Keratinocyte (primary cell): ENCODE data around the gene CASZ1. TPM values are rescaled to one million over a fixed set of nuclear protein-coding genes. Genes with fewer than 3 reads are reported as not detected.

Experiments used
- DNase-seq: peaks from one replicate; pipeline ENCODE4 v3.0.0-alpha.2; 2011; ENCODE audit warnings: low read depth, missing footprints, low spot score
- FAIRE-seq: peaks from 2 replicates; lab custom pipeline; 2011; peaks lifted over from hg19 to GRCh38; lab: Jason Lieb, UNC
- H2AFZ ChIP-seq: 2 replicates; pipeline ENCODE4 v1.6.0; 2012; ENCODE audit warnings: low read length, control low read depth, inconsistent platforms; ENCODE audit not compliant: control insufficient read depth
- H3K27ac ChIP-seq: 2 replicates; pipeline ENCODE4 v1.5.1; 2011; ENCODE audit warnings: low read length; ENCODE audit not compliant: control insufficient read depth, insufficient read depth
- H3K27me3 ChIP-seq: 3 replicates; pipeline ENCODE4 v1.6.0; 2011; ENCODE audit warnings: low read length; ENCODE audit not compliant: control insufficient read depth, insufficient read depth; ENCODE audit errors: extremely low read depth
- H3K36me3 ChIP-seq, 2 experiments: 2 replicates in 1 of 2; 3 replicates in 1 of 2; pipeline ENCODE4 v1.5.1; 2011; ENCODE audit warnings: low read length in 2 of 2, mild to moderate bottlenecking in 1 of 2; ENCODE audit not compliant: control insufficient read depth in 2 of 2, insufficient read depth in 2 of 2; ENCODE audit errors: extremely low read depth in 1 of 2
- H3K4me1 ChIP-seq: 3 replicates; pipeline ENCODE4 v1.5.1; 2011; ENCODE audit warnings: low read length; ENCODE audit not compliant: control insufficient read depth, insufficient read depth; ENCODE audit errors: extremely low read depth
- H3K4me2 ChIP-seq: 3 replicates; pipeline ENCODE4 v1.6.0; 2011; ENCODE audit warnings: low read depth, low read length; ENCODE audit not compliant: control insufficient read depth, insufficient read depth; ENCODE audit errors: extremely low read depth
- H3K4me3 ChIP-seq, 3 experiments: fragments of 200-600 bp in 1 of 3; sonication (generic) in 1 of 3; 2 replicates in 2 of 3; 3 replicates in 1 of 3; pipeline ENCODE4 v1.5.1; 2011 to 2016; ENCODE audit warnings: low read length in 3 of 3, mild to moderate bottlenecking in 3 of 3, control low read depth in 2 of 3, inconsistent platforms in 1 of 3, low read depth in 1 of 3, mixed read lengths in 1 of 3, mixed run types in 1 of 3, moderate library complexity in 1 of 3; ENCODE audit not compliant: control insufficient read depth in 2 of 3, insufficient read depth in 2 of 3; ENCODE audit errors: extremely low read depth in 1 of 3
- H3K79me2 ChIP-seq: 2 replicates; pipeline ENCODE4 v1.6.0; 2012; ENCODE audit warnings: low read length; ENCODE audit not compliant: control insufficient read depth, insufficient read depth
- H3K9ac ChIP-seq: 3 replicates; pipeline ENCODE4 v1.6.0; 2011; ENCODE audit warnings: low read length; ENCODE audit not compliant: control insufficient read depth, insufficient read depth; ENCODE audit errors: extremely low read depth
- H3K9me1 ChIP-seq: 3 replicates; pipeline ENCODE4 v1.6.0; 2011; ENCODE audit warnings: low read length; ENCODE audit not compliant: control insufficient read depth, insufficient read depth; ENCODE audit errors: extremely low read depth
- H3K9me3 ChIP-seq: 2 replicates; pipeline ENCODE4 v1.5.1; 2012; ENCODE audit warnings: low read depth, low read length; ENCODE audit not compliant: control insufficient read depth
- H4K20me1 ChIP-seq: 3 replicates; pipeline ENCODE4 v1.6.0; 2011; ENCODE audit warnings: low read length; ENCODE audit not compliant: control insufficient read depth, insufficient read depth; ENCODE audit errors: extremely low read depth
- CTCF ChIP-seq, 3 experiments: IDR thresholded peaks in 1 of 3; conservative IDR thresholded peaks in 1 of 3; optimal IDR thresholded peaks in 1 of 3; 2 replicates in 2 of 3; 3 replicates in 1 of 3; pipeline versions ENCODE3 to v1.5.1; 2011; ENCODE audit warnings: low read length in 3 of 3, mild to moderate bottlenecking in 3 of 3, moderate library complexity in 2 of 3, control low read depth in 1 of 3, inconsistent platforms in 1 of 3; ENCODE audit not compliant: insufficient read depth in 2 of 3; ENCODE audit errors: extremely low read depth in 1 of 3
- EZH2 ChIP-seq: IDR thresholded peaks from one replicate; pipeline ENCODE4 v1.6.1; 2012; ENCODE audit warnings: inconsistent platforms, mild to moderate bottlenecking, low read length, moderate library complexity
- dilution Hi-C: fragments of 300-500 bp; cut with MboI; formaldehyde crosslinking; loops from one replicate; pipeline ENCODE4 v1.7.0; 2020; ENCODE audit warnings: low sequenced_read_pairs; ENCODE audit not compliant: extremely low pct_ligation_motif_present
- polyA plus RNA-seq, 5 experiments: library from polyadenylated mRNA; depleted of rRNA in 3 of 5; stranded (reverse) in 3 of 5; stranded (forward) in 1 of 5; unstranded in 1 of 5; fragments of >200 nt; gene quantifications; 1 replicate in 1 of 5; 2 replicates in 3 of 5; 3 replicates in 1 of 5; pipeline versions ENCODE4 v1.2.1 to v1.2.3, GENCODE V29; 2011 to 2012; ENCODE audit warnings: missing spikeins in 2 of 5, low read depth in 1 of 5, low replicate concordance in 1 of 5

The CASZ1 gene
- polyA plus RNA-seq, 1 donor (not counting 4 experiments of a cell fraction or from before 2014, with no cell fraction given): 2.8 TPM

- TF ChIP-seq EZH2: no peak
- no peak for TF ChIP-seq CTCF (optimal IDR thresholded peaks at IDR 0.05 in 1 of 3, IDR thresholded peaks at IDR 0.05 in 1 of 3, conservative IDR thresholded peaks at IDR 0.05 in 1 of 3; ENCODE audit: extremely low read depth in 1 of 3, insufficient read depth in 2 of 3, low read length in 3 of 3)
- Histone ChIP-seq H2AFZ (no peak overlapping the region), H3K27ac (no peak overlapping the region), H3K9me1 (no peaks in the 10 kb centered on the region), H4K20me1 (no peaks in the 10 kb centered on the region), H3K9ac (no peak overlapping the region), H3K4me2 (no peak overlapping the region), H3K79me2 (no peaks in the 10 kb centered on the region), H3K9me3 (no peaks in the 10 kb centered on the region), H3K4me1 (no peaks in the 10 kb centered on the region), H3K36me3 (peaks cover 0 to 5% of the 10 kb centered on the region in 2 experiments), H3K4me3 (no peak overlapping the region), H3K27me3 (no peaks in the 10 kb centered on the region)
- DNase-seq (no peak), FAIRE-seq (no peak)
- dilution Hi-C loops: no loop called here
These were observed 83.7 kb downstream of the CASZ1 start for GRCh38 chr1:10712568-10713362.

GRCh38 chr1:10710489-10710888 is 86.0 kb downstream of the CASZ1 start:
- dilution Hi-C loops: no loop called here
- H3K27me3 ChIP-seq: no peaks in the 10 kb centered on the region
- H3K4me3 ChIP-seq: no peak overlapping the region
- H4K20me1 ChIP-seq: no peaks in the 10 kb centered on the region
- H3K4me2 ChIP-seq: no peak overlapping the region
- FAIRE-seq: no peak
- no peaks in the 10 kb centered on the region for H3K9me3 ChIP-seq
- H3K27ac ChIP-seq: no peak overlapping the region
- H3K9ac ChIP-seq: no peak overlapping the region
- H3K9me1 ChIP-seq: no peaks in the 10 kb centered on the region
- H3K79me2 ChIP-seq: no peaks in the 10 kb centered on the region
- DNase-seq: no peak
- TF ChIP-seq CTCF (optimal IDR thresholded peaks at IDR 0.05 in 1 of 3, IDR thresholded peaks at IDR 0.05 in 1 of 3, conservative IDR thresholded peaks at IDR 0.05 in 1 of 3; ENCODE audit: extremely low read depth in 1 of 3, insufficient read depth in 2 of 3, low read length in 3 of 3) (no peak), EZH2 (no peak)
- no peak overlapping the region for H2AFZ ChIP-seq
- H3K36me3 ChIP-seq: peaks cover 0 to 5% of the 10 kb centered on the region in 2 experiments
- H3K4me1 ChIP-seq: no peaks in the 10 kb centered on the region
